ENCODE measurements around the gene MAN2B2. TPM values are rescaled to one million over a fixed set of nuclear protein-coding genes. Genes with fewer than 3 reads are reported as not detected.

The MAN2B2 gene
- total and polyA plus RNA-seq, 2 of the 8 experiments (the other 6 are each of a cell fraction or from before 2014, with no cell fraction given) = 3.3 to 4.0 TPM

DNA sequence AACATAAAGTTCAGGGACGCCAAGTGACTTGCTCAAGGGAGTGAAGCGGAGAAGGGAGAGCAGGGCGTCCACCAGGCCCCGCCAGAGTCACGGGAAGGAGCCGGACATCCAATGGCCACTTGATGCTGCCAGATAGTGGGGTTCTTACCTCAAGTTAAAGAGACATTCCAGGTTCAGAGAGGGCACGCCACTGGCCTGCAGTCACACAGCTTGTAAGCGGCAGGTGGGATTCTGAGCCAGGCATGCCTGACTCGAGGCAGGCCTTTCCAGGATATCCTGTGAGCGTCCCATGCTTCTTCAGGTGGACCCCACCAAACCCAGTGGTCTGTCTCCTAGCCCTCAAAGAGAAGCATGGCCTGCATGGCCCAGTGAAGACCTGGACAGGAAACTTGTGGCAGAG, 2.4 kb downstream of the MAN2B2 start (continued):
- no peak for TF ChIP-seq CHD7 (IDR thresholded peaks at IDR 0.05; ENCODE audit: insufficient replicate concordance, low read length)
- TF ChIP-seq SUZ12 (IDR thresholded peaks at IDR 0.05; ENCODE audit: low read length) = no peak
- TF ChIP-seq PHF8 (conservative IDR thresholded peaks at IDR 0.05; ENCODE audit: low read depth, low read length) = no peak

All from H1 (cell line).